K562 (cell line): ENCODE data around the gene CHMP2A. TPM values are rescaled to one million over a fixed set of nuclear protein-coding genes. Genes with fewer than 3 reads are reported as not detected.
A peak's percentile ranks its signal among the peaks of the same experiment; 100 is the strongest.

Experiments
- FIP1L1 ChIP-seq: fragments of 200-400 bp; formaldehyde crosslinking; IDR thresholded peaks from 2 replicates; pipeline ENCODE4 v1.6.1; 2018; ENCODE audit warnings: mild to moderate bottlenecking, low read depth, low read length; ENCODE audit not compliant: poor library complexity, severe bottlenecking
- FOXP4 ChIP-seq: sonication (generic); formaldehyde crosslinking; IDR thresholded peaks from 2 replicates; pipeline ENCODE4 v1.8.0; 2022; ENCODE audit warnings: mild to moderate bottlenecking, missing genetic modification reagents, borderline replicate concordance
- HDAC2 ChIP-seq: fragments of 450-650 bp; IDR thresholded peaks from 2 replicates; pipeline ENCODE4 v1.6.1; 2016; ENCODE audit warnings: mild to moderate bottlenecking
- KDM2B ChIP-seq: fragments of 250-450 bp; sonication (Bioruptor Pico); IDR thresholded peaks from 2 replicates; pipeline ENCODE4 v1.8.0; 2021; ENCODE audit warnings: mild to moderate bottlenecking, moderate library complexity
- NR0B1 ChIP-seq: fragments of 450-650 bp; IDR thresholded peaks from one replicate; pipeline ENCODE4 v1.6.1; 2018; ENCODE audit warnings: mild to moderate bottlenecking, moderate library complexity; ENCODE audit not compliant: partially characterized antibody
- RBFOX2 ChIP-seq: fragments of 200-400 bp; formaldehyde crosslinking; IDR thresholded peaks from 2 replicates; pipeline ENCODE4 v1.6.1; 2017; ENCODE audit warnings: low read depth, mild to moderate bottlenecking, low read length, moderate library complexity
- ZMIZ1 ChIP-seq, 2 experiments: fragments of 150-350 bp in 1 of 2; IDR thresholded peaks; 2 replicates each; pipeline ENCODE4 v1.6.1; 2012 to 2016; ENCODE audit warnings: low read depth in 2 of 2, low read length in 2 of 2, mild to moderate bottlenecking in 1 of 2, moderate library complexity in 1 of 2
- ZNF830 ChIP-seq: fragments of 250-450 bp; sonication (Bioruptor Pico); IDR thresholded peaks from 2 replicates; pipeline ENCODE4 v1.5.0; 2021; ENCODE audit warnings: mild to moderate bottlenecking
- polyA plus RNA-seq, 8 experiments: library from polyadenylated mRNA; depleted of rRNA in 4 of 8; stranded (reverse) in 5 of 8; unstranded in 3 of 8; fragments of >200 nt; fragmentation: Nextera tagmentation in 2 of 8; fragmentation: Illumina TruSeq in 1 of 8; extraction: Ambion mirVana in 2 of 8; extraction: Trizol in 1 of 8; gene quantifications; 2 replicates each; pipeline versions ENCODE4 v1.2.1 to v1.2.3, GENCODE V29; 2011 to 2014; ENCODE audit warnings: inconsistent platforms in 1 of 8, missing spikeins in 1 of 8
- total RNA-seq, 7 experiments: library from RNA; depleted of rRNA in 6 of 7; stranded (reverse); fragments of >200 nt in 6 of 7; fragmentation: Illumina TruSeq in 2 of 7; extraction: Trizol in 2 of 7; gene quantifications; 2 replicates each; pipeline versions ENCODE4 v1.2.1 to v1.2.3, GENCODE V29; 2011 to 2021; ENCODE audit warnings: low replicate concordance in 1 of 7
- TF ChIP-seq, protein P1 (sequence below): IDR thresholded peaks from 2 replicates; pipeline ENCODE4 v1.6.1; 2014; ENCODE audit warnings: antibody characterized with exemption

CHMP2A gene
- total and polyA plus RNA-seq, 9 of the 15 experiments (the other 6 are each of a cell fraction or from before 2014, with no cell fraction given) = 57.6 to 159 (median 87.2) TPM

DNA sequence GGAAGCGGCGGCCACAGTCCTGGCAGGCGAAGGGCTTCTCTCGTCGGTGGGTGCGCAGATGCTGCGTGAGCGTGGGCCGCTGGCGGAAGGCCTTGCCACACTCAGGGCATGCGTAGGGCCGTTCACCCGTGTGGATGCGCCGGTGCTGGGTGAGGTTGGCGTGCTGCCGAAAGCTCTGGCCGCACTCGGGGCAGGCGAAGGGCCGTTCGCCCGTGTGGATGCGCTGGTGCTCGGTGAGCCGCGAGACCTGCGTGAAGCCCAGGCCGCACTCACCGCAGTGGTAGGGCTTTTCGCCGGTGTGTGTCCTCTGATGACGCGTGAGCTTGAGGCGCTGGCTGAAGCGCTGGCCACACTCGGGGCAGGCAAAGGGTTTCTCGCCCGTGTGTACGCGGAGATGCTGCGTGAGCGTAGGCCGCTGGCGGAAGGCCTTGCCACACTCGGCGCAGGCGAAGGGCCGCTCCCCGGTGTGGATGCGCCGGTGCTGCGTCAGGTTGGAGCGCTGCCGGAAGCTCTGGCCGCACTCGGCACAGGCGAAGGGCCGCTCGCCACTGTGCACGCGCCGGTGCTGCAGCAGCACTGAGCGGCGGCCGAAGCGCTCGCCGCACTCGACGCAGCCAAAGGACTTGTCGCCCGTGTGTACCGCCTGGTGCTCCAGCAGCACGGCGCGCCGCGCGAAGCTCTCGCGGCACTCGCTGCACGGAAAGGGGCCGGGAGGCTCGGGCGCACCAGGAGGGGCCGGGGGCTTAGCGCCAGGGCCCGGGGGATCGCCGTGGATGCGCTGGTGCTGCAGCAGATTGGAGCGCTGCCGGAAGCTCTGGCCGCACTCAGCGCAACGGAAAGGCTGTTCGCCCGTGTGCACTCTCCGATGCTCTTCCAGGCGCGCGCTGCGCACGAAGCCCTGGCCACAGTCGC is 7.5 kb upstream of the CHMP2A start (continued):
- TF ChIP-seq FIP1L1 (peak; percentile 55), FOXP4 (no peak), RBFOX2 (0 out of 2 replicates have a peak, but pooled peaks have one; percentile 16), ZNF830 (CRISPR knock-in tag) (no peak), HDAC2 (no peak), ZMIZ1 (IDR thresholded peaks at IDR 0.05; ENCODE audit: low read depth in 2 of 2, low read length in 2 of 2) (no peak), KDM2B (CRISPR knock-in tag) (no peak), NR0B1 (no peak)
- TF ChIP-seq, protein P1, sequence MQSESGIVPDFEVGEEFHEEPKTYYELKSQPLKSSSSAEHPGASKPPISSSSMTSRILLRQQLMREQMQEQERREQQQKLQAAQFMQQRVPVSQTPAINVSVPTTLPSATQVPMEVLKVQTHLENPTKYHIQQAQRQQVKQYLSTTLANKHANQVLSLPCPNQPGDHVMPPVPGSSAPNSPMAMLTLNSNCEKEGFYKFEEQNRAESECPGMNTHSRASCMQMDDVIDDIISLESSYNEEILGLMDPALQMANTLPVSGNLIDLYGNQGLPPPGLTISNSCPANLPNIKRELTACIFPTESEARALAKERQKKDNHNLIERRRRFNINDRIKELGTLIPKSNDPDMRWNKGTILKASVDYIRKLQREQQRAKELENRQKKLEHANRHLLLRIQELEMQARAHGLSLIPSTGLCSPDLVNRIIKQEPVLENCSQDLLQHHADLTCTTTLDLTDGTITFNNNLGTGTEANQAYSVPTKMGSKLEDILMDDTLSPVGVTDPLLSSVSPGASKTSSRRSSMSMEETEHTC = no peak
